HG02938 (cell line): ENCODE data around the gene NECTIN1.

Experiments
- ATAC-seq: cut with Tn5 transposase; IDR thresholded peaks from one replicate; pipeline ENCODE4 v1.9.1; 2021; ENCODE audit warnings: mild to moderate bottlenecking, moderate library complexity; ENCODE audit not compliant: unreplicated experiment

Gene NECTIN1

DNA sequence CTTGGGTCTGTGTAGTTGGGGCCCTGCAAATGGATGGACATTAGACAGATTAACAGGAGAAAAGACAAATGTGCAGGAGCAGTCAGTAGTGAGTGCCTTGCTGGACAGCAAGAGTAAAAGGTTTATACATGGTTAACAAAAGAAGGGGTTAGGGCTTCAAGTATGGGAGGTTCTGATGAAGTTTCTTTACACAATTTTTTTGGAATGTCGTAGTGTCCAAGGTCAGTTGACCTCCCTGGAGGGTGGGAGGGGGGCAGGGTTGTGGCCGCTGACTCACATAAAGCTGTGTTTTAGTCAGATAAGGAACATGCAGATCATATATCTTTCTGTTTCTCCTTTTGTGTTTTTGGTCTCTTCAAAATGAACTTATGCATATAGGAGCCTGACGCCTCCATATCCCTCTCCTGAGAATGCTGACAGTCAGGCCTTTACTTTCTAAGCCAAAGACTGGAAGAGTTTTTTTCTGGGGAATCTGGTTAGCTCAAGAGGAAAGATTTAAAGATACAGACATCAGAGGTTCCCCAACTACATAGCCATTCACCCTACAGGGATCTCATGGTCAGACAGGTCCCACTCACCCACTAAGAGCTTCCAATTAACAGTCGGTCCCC lies 134.3 kb downstream of the NECTIN1 start:
- ATAC-seq: no peak

GRCh38 chr11:119593346-119593745 lies 135.7 kb downstream of the NECTIN1 start:
- ATAC-seq: no peak

GRCh38 chr11:119592642-119593041 lies 136.4 kb downstream of the NECTIN1 start:
- no peak for ATAC-seq

DNA sequence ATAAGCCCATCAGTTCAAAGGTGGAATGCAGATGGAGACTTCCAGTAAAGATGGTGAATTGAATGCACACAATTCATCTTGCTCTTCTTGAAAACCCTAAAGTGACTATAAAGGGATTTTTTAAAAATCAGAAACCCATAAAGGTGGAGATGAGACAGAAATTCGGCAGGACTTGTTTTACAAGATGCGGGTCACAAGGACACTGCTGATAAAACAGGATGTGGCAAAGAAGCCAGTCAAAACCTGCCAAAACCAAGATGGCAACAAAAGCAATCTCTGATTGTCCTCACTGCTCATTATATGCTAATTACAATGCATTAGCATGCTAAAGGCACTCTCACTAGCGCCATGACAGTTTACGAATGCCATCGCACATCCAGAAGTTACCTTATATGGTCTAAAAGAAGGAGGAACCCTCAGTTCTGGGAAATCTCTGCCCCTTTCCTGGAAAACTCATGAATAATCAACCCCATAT lies 137.1 kb downstream of the NECTIN1 start:
- no peak for ATAC-seq

DNA sequence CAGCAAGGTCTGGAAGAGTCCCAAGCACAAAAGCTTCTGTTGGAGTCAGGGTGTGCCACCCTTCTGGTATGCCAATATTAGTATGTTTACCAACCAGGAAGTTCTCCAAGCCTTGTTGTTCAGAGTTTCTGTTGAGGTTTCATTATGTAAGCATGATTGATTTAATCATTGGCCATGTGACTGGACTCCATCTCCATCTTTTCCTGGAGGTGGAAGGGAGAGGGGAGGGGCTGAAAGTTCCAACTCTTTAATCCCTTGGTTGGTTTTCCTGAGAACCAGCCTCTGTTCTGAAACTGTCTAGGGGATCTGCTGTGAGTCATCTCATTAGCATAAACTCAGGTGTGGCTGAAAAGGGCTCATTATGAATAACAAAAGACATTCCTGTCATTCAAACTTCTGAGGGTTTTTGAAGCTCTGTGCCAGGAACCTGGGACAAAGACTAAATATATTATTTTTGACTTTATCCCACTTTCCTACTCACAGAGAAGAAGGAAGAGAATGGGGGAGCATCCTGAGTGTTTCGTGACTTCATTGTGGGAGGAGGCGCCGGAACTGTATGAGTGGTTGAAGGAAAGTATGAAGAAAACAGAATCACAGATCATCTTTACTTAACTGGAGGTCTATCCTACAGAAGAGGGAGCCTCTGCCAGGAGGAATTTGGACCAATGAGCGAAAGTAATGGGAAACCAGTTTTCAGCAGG lies 138.2 kb downstream of the NECTIN1 start:
- no peak for ATAC-seq

DNA sequence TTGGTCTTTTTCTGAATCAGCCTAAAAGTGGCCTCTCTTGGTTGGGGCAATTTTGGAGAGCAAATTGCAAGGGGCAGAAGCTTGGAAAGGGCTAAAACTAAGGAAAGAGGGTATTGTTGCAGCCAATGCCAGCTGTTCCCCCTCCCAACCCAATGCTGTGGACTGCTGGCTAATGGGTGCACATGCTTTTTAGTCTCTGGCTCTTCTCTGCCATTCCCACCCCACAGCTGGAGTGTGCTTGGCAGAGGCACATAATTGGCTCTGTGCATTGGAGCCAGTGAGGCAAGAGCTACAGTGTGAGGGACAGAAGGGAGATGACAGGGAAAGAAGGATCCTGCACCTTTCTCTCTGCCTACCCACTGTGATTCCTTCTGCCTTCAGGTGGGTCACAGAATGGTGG lies 140.0 kb downstream of the NECTIN1 start:
- no peak for ATAC-seq
